Keratinocyte (primary cell): Measurements from ENCODE around the gene OR2T27. TPM values are rescaled to one million over a fixed set of nuclear protein-coding genes. Genes with fewer than 3 reads are reported as not detected.
"Not testable (repeated sequence)": the region's sequence is repeated elsewhere in the genome, so short reads cannot be mapped to it uniquely, and the experiment has no call there.

ENCODE experiments used
- DNase-seq: peaks from one replicate; pipeline ENCODE4 v3.0.0-alpha.2; 2011; ENCODE audit warnings: low read depth, missing footprints, low spot score
- FAIRE-seq: peaks from 2 replicates; lab custom pipeline; 2011; peaks lifted over from hg19 to GRCh38; lab: Jason Lieb, UNC
- H2AFZ ChIP-seq: 2 replicates; pipeline ENCODE4 v1.6.0; 2012; ENCODE audit warnings: low read length, control low read depth, inconsistent platforms; ENCODE audit not compliant: control insufficient read depth
- H3K27ac ChIP-seq: 2 replicates; pipeline ENCODE4 v1.5.1; 2011; ENCODE audit warnings: low read length; ENCODE audit not compliant: control insufficient read depth, insufficient read depth
- H3K27me3 ChIP-seq: 3 replicates; pipeline ENCODE4 v1.6.0; 2011; ENCODE audit warnings: low read length; ENCODE audit not compliant: control insufficient read depth, insufficient read depth; ENCODE audit errors: extremely low read depth
- H3K36me3 ChIP-seq, 2 experiments: 2 replicates in 1 of 2; 3 replicates in 1 of 2; pipeline ENCODE4 v1.5.1; 2011; ENCODE audit warnings: low read length in 2 of 2, mild to moderate bottlenecking in 1 of 2; ENCODE audit not compliant: control insufficient read depth in 2 of 2, insufficient read depth in 2 of 2; ENCODE audit errors: extremely low read depth in 1 of 2
- H3K4me1 ChIP-seq: 3 replicates; pipeline ENCODE4 v1.5.1; 2011; ENCODE audit warnings: low read length; ENCODE audit not compliant: control insufficient read depth, insufficient read depth; ENCODE audit errors: extremely low read depth
- H3K4me2 ChIP-seq: 3 replicates; pipeline ENCODE4 v1.6.0; 2011; ENCODE audit warnings: low read depth, low read length; ENCODE audit not compliant: control insufficient read depth, insufficient read depth; ENCODE audit errors: extremely low read depth
- H3K4me3 ChIP-seq, 3 experiments: fragments of 200-600 bp in 1 of 3; sonication (generic) in 1 of 3; 2 replicates in 2 of 3; 3 replicates in 1 of 3; pipeline ENCODE4 v1.5.1; 2011 to 2016; ENCODE audit warnings: low read length in 3 of 3, mild to moderate bottlenecking in 3 of 3, control low read depth in 2 of 3, inconsistent platforms in 1 of 3, low read depth in 1 of 3, mixed read lengths in 1 of 3, mixed run types in 1 of 3, moderate library complexity in 1 of 3; ENCODE audit not compliant: control insufficient read depth in 2 of 3, insufficient read depth in 2 of 3; ENCODE audit errors: extremely low read depth in 1 of 3
- H3K79me2 ChIP-seq: 2 replicates; pipeline ENCODE4 v1.6.0; 2012; ENCODE audit warnings: low read length; ENCODE audit not compliant: control insufficient read depth, insufficient read depth
- H3K9ac ChIP-seq: 3 replicates; pipeline ENCODE4 v1.6.0; 2011; ENCODE audit warnings: low read length; ENCODE audit not compliant: control insufficient read depth, insufficient read depth; ENCODE audit errors: extremely low read depth
- H3K9me1 ChIP-seq: 3 replicates; pipeline ENCODE4 v1.6.0; 2011; ENCODE audit warnings: low read length; ENCODE audit not compliant: control insufficient read depth, insufficient read depth; ENCODE audit errors: extremely low read depth
- H3K9me3 ChIP-seq: 2 replicates; pipeline ENCODE4 v1.5.1; 2012; ENCODE audit warnings: low read depth, low read length; ENCODE audit not compliant: control insufficient read depth
- H4K20me1 ChIP-seq: 3 replicates; pipeline ENCODE4 v1.6.0; 2011; ENCODE audit warnings: low read length; ENCODE audit not compliant: control insufficient read depth, insufficient read depth; ENCODE audit errors: extremely low read depth
- EZH2 ChIP-seq: IDR thresholded peaks from one replicate; pipeline ENCODE4 v1.6.1; 2012; ENCODE audit warnings: inconsistent platforms, mild to moderate bottlenecking, low read length, moderate library complexity
- dilution Hi-C: fragments of 300-500 bp; cut with MboI; formaldehyde crosslinking; loops from one replicate; pipeline ENCODE4 v1.7.0; 2020; ENCODE audit warnings: low sequenced_read_pairs; ENCODE audit not compliant: extremely low pct_ligation_motif_present
- polyA plus RNA-seq, 5 experiments: library from polyadenylated mRNA; depleted of rRNA in 3 of 5; stranded (reverse) in 3 of 5; stranded (forward) in 1 of 5; unstranded in 1 of 5; fragments of >200 nt; gene quantifications; 1 replicate in 1 of 5; 2 replicates in 3 of 5; 3 replicates in 1 of 5; pipeline versions ENCODE4 v1.2.1 to v1.2.3, GENCODE V29; 2011 to 2012; ENCODE audit warnings: missing spikeins in 2 of 5, low read depth in 1 of 5, low replicate concordance in 1 of 5
- TF ChIP-seq, protein P1 (sequence below), 3 experiments: IDR thresholded peaks in 1 of 3; conservative IDR thresholded peaks in 1 of 3; optimal IDR thresholded peaks in 1 of 3; 2 replicates in 2 of 3; 3 replicates in 1 of 3; pipeline versions ENCODE3 to v1.5.1; 2011; ENCODE audit warnings: low read length in 3 of 3, mild to moderate bottlenecking in 3 of 3, moderate library complexity in 2 of 3, control low read depth in 1 of 3, inconsistent platforms in 1 of 3; ENCODE audit not compliant: insufficient read depth in 2 of 3; ENCODE audit errors: extremely low read depth in 1 of 3

OR2T27 gene
- polyA plus RNA-seq, 1 donor (not counting 4 experiments of a cell fraction or from before 2014, with no cell fraction given) = not detected

DNA sequence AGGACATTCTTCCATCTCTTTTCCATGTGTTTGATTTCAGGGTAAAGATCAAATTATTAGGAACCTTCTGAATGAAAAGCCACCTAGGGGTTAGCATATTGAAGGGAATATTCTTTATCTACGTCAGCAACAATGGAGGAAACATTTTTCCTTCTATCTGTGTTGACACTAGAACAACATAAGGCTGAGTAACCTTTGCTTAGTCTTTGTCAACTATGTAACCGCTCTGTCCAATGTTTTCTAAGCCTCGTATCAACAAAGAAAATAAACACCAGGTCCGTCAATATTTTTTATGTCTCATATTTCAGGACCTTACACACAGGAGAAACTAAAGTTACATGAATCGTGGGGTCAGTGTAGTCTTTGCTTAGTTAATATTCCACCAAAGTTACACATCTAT, 18.7 kb downstream of the OR2T27 start:
- FAIRE-seq = not testable (repeated sequence)

DNA sequence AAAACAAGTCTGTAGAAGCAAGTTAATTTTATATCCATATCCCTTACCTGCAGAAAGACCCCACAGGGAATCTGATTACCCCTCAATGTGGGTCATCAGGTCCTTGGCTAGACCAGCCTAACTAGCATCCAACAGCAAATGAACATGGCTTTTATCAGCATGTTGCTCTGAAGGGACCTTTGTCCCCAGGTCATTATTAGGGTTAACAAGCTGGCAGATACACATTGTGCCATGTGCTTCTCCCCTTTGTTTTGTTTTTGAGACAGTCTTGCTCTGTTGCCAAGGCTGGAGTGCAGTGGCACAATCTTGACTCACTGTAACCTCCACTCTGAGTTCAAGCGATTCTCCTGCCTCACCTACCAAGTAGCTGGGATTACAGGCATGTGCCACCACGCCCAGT, 20.3 kb downstream of the OR2T27 start, which contains the start of gene OR2T11:
TSS of gene OR2T11 (minus strand) at position 101 of the 400 bp plus-strand sequence. CDS start 7,963 bp downstream, outside the sequence.
- H3K9me3 ChIP-seq, FAIRE-seq, H3K27ac ChIP-seq, H3K27me3 ChIP-seq, H3K36me3 ChIP-seq, H3K4me3 ChIP-seq, H3K9ac ChIP-seq, H3K79me2 ChIP-seq, DNase-seq, H3K4me2 ChIP-seq, dilution Hi-C loops, H4K20me1 ChIP-seq, H3K4me1 ChIP-seq, H3K9me1 ChIP-seq, H2AFZ ChIP-seq: not testable (repeated sequence)

More for the DNA sequence above, 18.7 kb downstream of the OR2T27 start:
- H3K27ac ChIP-seq, H2AFZ ChIP-seq, dilution Hi-C loops, H3K9me1 ChIP-seq, H4K20me1 ChIP-seq, H3K4me2 ChIP-seq, H3K36me3 ChIP-seq, H3K9me3 ChIP-seq, H3K79me2 ChIP-seq, DNase-seq, H3K9ac ChIP-seq, H3K27me3 ChIP-seq, H3K4me1 ChIP-seq, H3K4me3 ChIP-seq: not testable (repeated sequence)

DNA sequence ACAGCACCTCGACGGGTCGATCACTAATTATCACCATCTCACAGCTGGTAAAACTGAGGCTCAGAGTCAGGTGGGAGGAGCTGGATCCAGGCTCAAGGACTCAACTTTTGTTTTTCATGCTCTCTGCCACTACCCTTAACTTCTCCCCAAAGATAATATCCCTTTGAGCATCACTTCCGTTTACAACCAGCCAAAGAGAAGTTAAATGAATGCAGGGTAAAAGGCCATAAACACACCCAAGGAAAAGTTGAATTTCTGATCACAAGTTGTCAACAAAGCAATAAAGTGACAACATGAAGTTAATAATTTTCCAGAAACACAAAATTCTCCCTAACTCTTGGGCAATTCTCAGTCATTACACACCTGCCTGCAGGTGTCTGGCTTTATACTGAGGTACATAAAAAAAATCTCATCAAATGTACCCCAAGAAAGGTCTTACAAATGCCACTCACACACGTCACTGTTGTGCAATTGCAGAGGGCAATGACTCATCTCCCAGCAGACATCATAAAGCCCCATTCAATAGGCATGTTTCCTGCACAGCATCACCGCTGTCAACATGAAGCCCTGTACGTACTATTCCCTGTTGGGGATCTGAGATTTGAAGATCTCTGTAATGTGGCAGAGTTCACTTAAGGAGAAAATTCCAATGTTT, 23.8 kb downstream of the OR2T27 start:
- H3K9me3 ChIP-seq = no peaks in the 10 kb centered on the region
- H3K27ac ChIP-seq = no peak overlapping the region
- H3K4me3 ChIP-seq = no peak overlapping the region
- no peaks in the 10 kb centered on the region for H3K9me1 ChIP-seq
- H3K79me2 ChIP-seq = no peaks in the 10 kb centered on the region
- H2AFZ ChIP-seq = no peak overlapping the region
- FAIRE-seq (no peak), DNase-seq (no peak)
- no peak overlapping the region for H3K9ac ChIP-seq
- H3K36me3 ChIP-seq = no peaks in the 10 kb centered on the region
- no peaks in the 10 kb centered on the region for H4K20me1 ChIP-seq
- no peaks in the 10 kb centered on the region for H3K27me3 ChIP-seq
- dilution Hi-C loops = no loop called here
- TF ChIP-seq, protein P1, sequence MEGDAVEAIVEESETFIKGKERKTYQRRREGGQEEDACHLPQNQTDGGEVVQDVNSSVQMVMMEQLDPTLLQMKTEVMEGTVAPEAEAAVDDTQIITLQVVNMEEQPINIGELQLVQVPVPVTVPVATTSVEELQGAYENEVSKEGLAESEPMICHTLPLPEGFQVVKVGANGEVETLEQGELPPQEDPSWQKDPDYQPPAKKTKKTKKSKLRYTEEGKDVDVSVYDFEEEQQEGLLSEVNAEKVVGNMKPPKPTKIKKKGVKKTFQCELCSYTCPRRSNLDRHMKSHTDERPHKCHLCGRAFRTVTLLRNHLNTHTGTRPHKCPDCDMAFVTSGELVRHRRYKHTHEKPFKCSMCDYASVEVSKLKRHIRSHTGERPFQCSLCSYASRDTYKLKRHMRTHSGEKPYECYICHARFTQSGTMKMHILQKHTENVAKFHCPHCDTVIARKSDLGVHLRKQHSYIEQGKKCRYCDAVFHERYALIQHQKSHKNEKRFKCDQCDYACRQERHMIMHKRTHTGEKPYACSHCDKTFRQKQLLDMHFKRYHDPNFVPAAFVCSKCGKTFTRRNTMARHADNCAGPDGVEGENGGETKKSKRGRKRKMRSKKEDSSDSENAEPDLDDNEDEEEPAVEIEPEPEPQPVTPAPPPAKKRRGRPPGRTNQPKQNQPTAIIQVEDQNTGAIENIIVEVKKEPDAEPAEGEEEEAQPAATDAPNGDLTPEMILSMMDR (optimal IDR thresholded peaks at IDR 0.05 in 1 of 3, IDR thresholded peaks at IDR 0.05 in 1 of 3, conservative IDR thresholded peaks at IDR 0.05 in 1 of 3; ENCODE audit: extremely low read depth in 1 of 3, insufficient read depth in 2 of 3, low read length in 3 of 3) = no peak
- no peak for TF ChIP-seq EZH2
- no peaks in the 10 kb centered on the region for H3K4me1 ChIP-seq
- no peak overlapping the region for H3K4me2 ChIP-seq
